AG09309 (cell line): ENCODE data around the gene PPHLN1.

ENCODE experiments used
- DNase-seq: peaks from one replicate; pipeline ENCODE4 v3.0.0-alpha.2; 2010; ENCODE audit warnings: low read depth
- H3K4me3 ChIP-seq: 2 replicates; pipeline ENCODE4 v1.5.1; 2011; ENCODE audit warnings: mild to moderate bottlenecking, low read depth, low read length, moderate library complexity; ENCODE audit not compliant: control insufficient read depth
- CTCF ChIP-seq: IDR thresholded peaks from 2 replicates; pipeline ENCODE4 v1.5.1; 2011; ENCODE audit warnings: mild to moderate bottlenecking, low read depth, low read length, inconsistent platforms; ENCODE audit not compliant: insufficient read depth, control insufficient read depth; ENCODE audit errors: missing control alignments

Gene PPHLN1

GRCh38 chr12:42283739-42284138 is 42.2 kb upstream of the PPHLN1 start:
- no peak for DNase-seq
- TF ChIP-seq CTCF = no peak
- no peak overlapping the region for H3K4me3 ChIP-seq

- H3K4me3 ChIP-seq = no peak overlapping the region
- no peak for TF ChIP-seq CTCF
Observed at GRCh38 chr12:42284157-42284556, 41.8 kb upstream of the PPHLN1 start.

GRCh38 chr12:42284876-42285275 is 41.1 kb upstream of the PPHLN1 start:
- no peak overlapping the region for H3K4me3 ChIP-seq
- no peak for TF ChIP-seq CTCF
- DNase-seq = no peak

More at GRCh38 chr12:42284157-42284556, 41.8 kb upstream of the PPHLN1 start:
- DNase-seq = no peak

DNA sequence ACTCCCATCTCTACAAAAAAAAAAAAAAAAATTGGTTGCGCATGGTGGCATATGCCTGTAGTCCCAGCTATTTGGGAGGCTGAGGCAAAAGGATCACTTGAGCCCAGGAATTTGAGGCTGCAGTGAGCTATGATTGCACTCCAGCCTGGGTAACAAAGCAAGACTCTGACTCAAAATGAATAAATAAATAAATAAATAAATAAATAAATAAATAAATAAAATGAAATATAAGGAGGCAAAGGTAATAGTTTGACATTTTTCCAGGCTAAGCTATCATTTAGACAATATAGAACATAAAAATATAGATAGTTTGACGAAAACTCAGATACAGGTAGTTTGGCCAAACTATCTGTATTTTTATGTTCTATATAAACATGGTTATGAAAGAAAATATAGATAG is 40.5 kb upstream of the PPHLN1 start:
- H3K4me3 ChIP-seq = no peak overlapping the region
- no peak for DNase-seq
- TF ChIP-seq CTCF = no peak

GRCh38 chr12:42286741-42287140 is 39.2 kb upstream of the PPHLN1 start:
- no peak for DNase-seq
- H3K4me3 ChIP-seq = no peak overlapping the region
- no peak for TF ChIP-seq CTCF

DNA sequence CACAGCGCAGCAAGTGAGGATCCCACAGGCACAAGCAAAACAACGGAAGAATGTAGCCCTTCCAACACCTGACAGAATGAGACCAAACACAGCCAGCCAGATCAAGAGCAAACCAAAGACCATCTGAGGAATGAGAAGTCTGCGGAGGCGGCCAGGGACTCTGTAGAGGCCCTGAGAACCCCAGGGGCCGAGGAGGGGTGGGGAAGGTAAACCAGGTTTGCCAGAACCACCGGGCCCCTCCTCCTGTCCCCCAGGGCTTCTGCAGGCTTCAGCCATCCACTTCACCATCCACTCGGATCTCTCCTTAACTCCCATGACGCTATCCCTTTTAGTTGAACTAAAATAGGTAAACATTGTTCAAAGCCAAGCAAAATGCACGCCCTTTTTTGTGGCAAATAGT is 37.4 kb upstream of the PPHLN1 start:
- no peak for TF ChIP-seq CTCF
- no peak for DNase-seq
- no peak overlapping the region for H3K4me3 ChIP-seq

- no peak for DNase-seq
- TF ChIP-seq CTCF = no peak
- no peak overlapping the region for H3K4me3 ChIP-seq
Observed at GRCh38 chr12:42291680-42292079, 34.3 kb upstream of the PPHLN1 start.
